Measurements from ENCODE around the gene WDR38.

Gene WDR38

GRCh38 chr9:124881138-124881743, 28.0 kb downstream of the WDR38 start:
- no peak for DNase-seq (ENCODE audit: low read depth in 1 of 2, low spot score in 1 of 2)

DNA sequence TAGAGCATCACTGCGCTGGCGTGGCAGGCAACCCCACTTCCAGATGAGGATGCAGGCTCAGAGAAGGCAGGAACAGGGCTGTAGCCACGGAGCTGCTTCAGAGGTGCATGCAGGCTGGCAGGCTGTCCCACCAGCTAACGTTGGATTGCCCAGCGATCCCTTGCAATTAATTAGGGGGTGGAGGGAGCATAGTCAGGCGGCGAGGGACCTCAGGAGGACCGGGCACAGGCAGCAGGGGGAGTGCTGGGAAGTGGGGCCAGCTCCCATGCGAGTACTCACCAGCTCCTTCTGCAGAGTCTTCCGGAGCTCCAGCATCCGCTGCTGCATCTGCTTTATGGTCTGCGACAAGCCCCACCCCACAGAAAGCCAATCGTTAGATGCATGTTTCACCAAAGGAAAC, 29.0 kb downstream of the WDR38 start:
- DNase-seq (ENCODE audit: low read depth in 1 of 2, low spot score in 1 of 2) = no peak

DNA sequence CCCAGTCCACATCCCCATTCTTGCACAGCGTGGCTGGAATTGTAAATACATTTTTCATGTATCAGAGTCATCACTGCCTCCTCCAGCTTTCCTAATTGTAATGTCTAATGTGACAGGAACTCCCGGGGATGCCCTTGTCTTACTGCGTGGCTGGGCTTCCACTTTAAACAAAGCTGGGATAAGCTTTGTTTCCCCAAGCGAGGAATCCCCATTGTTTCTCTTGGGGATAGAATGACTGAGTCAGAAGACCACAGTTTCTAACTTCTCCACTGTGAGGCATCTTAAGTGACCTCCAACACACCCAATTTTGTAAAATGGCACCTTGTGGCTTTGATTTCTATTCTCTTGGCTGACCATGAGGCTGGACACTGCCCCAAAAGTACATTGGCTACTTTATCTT, 31.1 kb downstream of the WDR38 start:
- DNase-seq (ENCODE audit: low read depth in 1 of 2, low spot score in 1 of 2) = no peak

- DNase-seq (ENCODE audit: low read depth in 1 of 2, low spot score in 1 of 2) = no peak
Measured at GRCh38 chr9:124885551-124885950, 32.3 kb downstream of the WDR38 start.

- no peak for DNase-seq (ENCODE audit: low read depth in 1 of 2, low spot score in 1 of 2)
Measured at GRCh38 chr9:124886461-124886860, 33.2 kb downstream of the WDR38 start.

- DNase-seq (ENCODE audit: low read depth in 1 of 2, low spot score in 1 of 2) = no peak
Measured at GRCh38 chr9:124886866-124887492, 33.7 kb downstream of the WDR38 start.

- DNase-seq (ENCODE audit: low read depth in 1 of 2, low spot score in 1 of 2) = no peak
Measured at GRCh38 chr9:124887832-124888231, 34.6 kb downstream of the WDR38 start.

GRCh38 chr9:124889006-124889405, 35.7 kb downstream of the WDR38 start:
- DNase-seq (ENCODE audit: low read depth in 1 of 2, low spot score in 1 of 2) = no peak

- no peak for DNase-seq (ENCODE audit: low read depth in 1 of 2, low spot score in 1 of 2)
Measured at GRCh38 chr9:124890179-124890578, 36.9 kb downstream of the WDR38 start.

GRCh38 chr9:124894035-124894740, 40.9 kb downstream of the WDR38 start:
- DNase-seq (ENCODE audit: low read depth in 1 of 2, low spot score in 1 of 2) = no peak

- no peak for DNase-seq (ENCODE audit: low read depth in 1 of 2, low spot score in 1 of 2)
Measured at GRCh38 chr9:124894741-124895170, 41.5 kb downstream of the WDR38 start.

DNA sequence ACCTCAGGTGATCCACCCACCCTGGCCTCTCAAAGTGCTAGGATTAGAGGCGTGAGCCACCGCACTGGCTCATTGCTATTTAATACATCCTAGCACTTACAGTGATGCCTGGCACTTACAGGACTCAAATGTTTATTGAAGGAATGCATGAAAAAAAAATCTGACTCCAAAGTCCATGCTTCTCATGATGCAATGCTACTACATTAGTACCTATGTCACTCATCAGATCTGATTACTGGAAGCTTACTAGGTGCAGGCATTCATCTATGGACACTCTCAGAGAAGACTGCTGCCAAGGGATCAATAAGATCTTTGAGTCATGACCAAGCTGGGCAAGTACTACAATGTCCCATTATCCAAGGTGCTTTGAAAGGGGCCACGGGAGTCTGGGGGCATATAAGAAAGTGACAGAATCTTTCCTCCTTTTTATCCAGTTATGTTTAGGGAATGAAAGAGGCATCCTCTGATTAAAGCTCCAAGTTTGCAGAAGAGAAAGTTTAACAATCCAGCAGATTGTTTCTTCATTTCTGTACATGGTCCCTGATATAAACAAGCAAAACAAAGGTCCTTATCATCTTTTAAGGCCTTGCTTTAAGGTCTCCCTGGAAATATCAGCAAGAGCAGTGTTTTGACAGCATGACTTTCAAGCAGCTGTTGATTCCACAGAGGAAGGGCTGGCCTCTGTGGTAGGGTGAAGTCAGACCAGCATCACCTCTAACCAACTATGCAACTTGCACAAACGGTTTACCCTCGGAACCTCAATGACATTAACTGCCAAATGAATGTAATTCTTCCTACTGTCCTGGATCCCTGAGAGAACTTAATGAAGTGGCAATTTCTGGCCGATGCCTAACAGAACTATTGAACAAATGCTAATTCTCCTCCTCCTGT, 44.6 kb downstream of the WDR38 start:
- DNase-seq (ENCODE audit: low read depth in 1 of 2, low spot score in 1 of 2) = no peak

GRCh38 chr9:124899845-124900244, 46.6 kb downstream of the WDR38 start:
- no peak for DNase-seq (ENCODE audit: low read depth in 1 of 2, low spot score in 1 of 2)

- no peak for DNase-seq (ENCODE audit: low read depth in 1 of 2, low spot score in 1 of 2)
Measured at GRCh38 chr9:124906966-124907365, 53.7 kb downstream of the WDR38 start.

Measured in stimulated activated CD4-positive, alpha-beta T cell treated with anti-CD3 and anti-CD28 coated beads, Interleukin-15, amount 100 ng/mL, for 1 hour (primary cell).